Hepatocyte (in vitro differentiated cells): ENCODE results near the gene TNXB.

Experiments used
- CTCF ChIP-seq: fragments of 200-600 bp; sonication (generic); IDR thresholded peaks from 2 replicates; pipeline ENCODE4 v1.5.1; 2016; ENCODE audit warnings: antibody characterized with exemption, mild to moderate bottlenecking; ENCODE audit not compliant: poor library complexity
- EZH2 ChIP-seq: fragments of 200-600 bp; sonication (generic); IDR thresholded peaks from 2 replicates; pipeline ENCODE4 v1.6.1; 2016; ENCODE audit warnings: antibody characterized with exemption, mild to moderate bottlenecking, borderline replicate concordance

- TF ChIP-seq CTCF (no peak), EZH2 (no peak)
Measured at GRCh38 chr6:32073613-32074012, 35.5 kb downstream of the TNXB start.
